ENCODE results near the gene C2CD5. TPM values are rescaled to one million over a fixed set of nuclear protein-coding genes. Genes with fewer than 3 reads are reported as not detected.

Gene C2CD5
- total RNA-seq, 1 experiment from 2014 or later = 35.4 TPM

- no peak for DNase-seq
- no peaks in the 10 kb centered on the region for H3K27me3 ChIP-seq (ENCODE audit: insufficient read depth, low read length)
- WGBS (ENCODE audit: extremely low coverage, insufficient read length, low lambda C conversion rate) = no CpG with 5 or more reads among the region's 1 CpG
- no peak overlapping the region for H2BK20ac ChIP-seq (ENCODE audit: low read depth, low read length, poor library complexity, severe bottlenecking)
- H3K18ac ChIP-seq (ENCODE audit: insufficient read length, low read depth, low read length) = no peak overlapping the region
- H2BK120ac ChIP-seq (ENCODE audit: low read depth, low read length, poor library complexity, severe bottlenecking) = no peak overlapping the region
- no peaks in the 10 kb centered on the region for H3K79me2 ChIP-seq (ENCODE audit: insufficient read depth, low read length)
- no peak overlapping the region for H2AK5ac ChIP-seq (ENCODE audit: insufficient read length, low read length)
- H4K8ac ChIP-seq (replicated peaks; ENCODE audit: insufficient read length, low read depth, low read length) = no peak overlapping the region
- no peak overlapping the region for H2BK15ac ChIP-seq (ENCODE audit: low read depth, low read length)
- H3K4me1 ChIP-seq (ENCODE audit: insufficient read depth, low read length) = no peaks in the 10 kb centered on the region; the same call in 1 of the 2 replicates
- H2AFZ ChIP-seq (ENCODE audit: low read length) = no peak overlapping the region
- Mint-ChIP-seq H3K9me3 (no peaks in the 10 kb centered on the region; a peak in 1 of 5 replicates), H3K27ac (no peak overlapping the region), H3K27me3 (ENCODE audit: low read depth) (no peaks in the 10 kb centered on the region), H3K4me1 (peaks cover 8 to 11% of the 10 kb centered on the region in 2 experiments; a peak in 3 of 4 replicates), H3K36me3 (ENCODE audit: insufficient read depth in 1 of 3, low read depth in 3 of 3) (peaks cover 28 to 35% (median 30%) of the 10 kb centered on the region in 3 experiments), H3K4me3 (no peak overlapping the region)
- H3K4me2 ChIP-seq (ENCODE audit: insufficient read depth, insufficient read length, low read length) = no peak overlapping the region
- TF ChIP-seq CTCF (conservative IDR thresholded peaks at IDR 0.05) = no peak
- no peak overlapping the region for H3K27ac ChIP-seq (ENCODE audit: insufficient read length, low read depth, low read length)
- no peak overlapping the region for H3K14ac ChIP-seq (ENCODE audit: insufficient read depth, low read length)
- H3K9ac ChIP-seq (ENCODE audit: extremely low read depth, insufficient read length, low read length) = no peak overlapping the region
- H4K5ac ChIP-seq (ENCODE audit: insufficient read length, low read depth, low read length) = no peak overlapping the region
- no peaks in the 10 kb centered on the region for H3K9me3 ChIP-seq (ENCODE audit: control insufficient read depth, low read depth, low read length)
- H3K23ac ChIP-seq (ENCODE audit: insufficient read length, low read depth, low read length) = no peak overlapping the region
- no peak overlapping the region for H4K91ac ChIP-seq (ENCODE audit: insufficient read length, low read depth, low read length)
- no peaks in the 10 kb centered on the region for H3K79me1 ChIP-seq (ENCODE audit: insufficient read depth, low read depth, low read length, poor library complexity, severe bottlenecking)
- H3T11ph ChIP-seq (ENCODE audit: low read length) = no peak overlapping the region
- H3K4ac ChIP-seq (ENCODE audit: low read depth, low read length) = no peak overlapping the region
- H3K56ac ChIP-seq (ENCODE audit: insufficient read length, low read depth, low read length) = no peak overlapping the region
- no peaks in the 10 kb centered on the region for H4K20me1 ChIP-seq (ENCODE audit: control insufficient read depth, insufficient read depth, insufficient read length)
- no peak overlapping the region for H2BK5ac ChIP-seq (ENCODE audit: insufficient read length, low read length)
- H3K23me2 ChIP-seq (ENCODE audit: insufficient read length, low read depth, low read length, poor library complexity, severe bottlenecking) = no peaks in the 10 kb centered on the region
- no peak overlapping the region for H2BK12ac ChIP-seq (ENCODE audit: insufficient read length, low read depth, low read length)
Observed at GRCh38 chr12:22535038-22535437, 9.3 kb downstream of the C2CD5 start.
